Measurements from ENCODE around the gene SPTBN2.

The SPTBN2 gene

GRCh38 chr11:66637557-66638176 lies 91.3 kb downstream of the SPTBN2 start:
- no peak for DNase-seq

DNA sequence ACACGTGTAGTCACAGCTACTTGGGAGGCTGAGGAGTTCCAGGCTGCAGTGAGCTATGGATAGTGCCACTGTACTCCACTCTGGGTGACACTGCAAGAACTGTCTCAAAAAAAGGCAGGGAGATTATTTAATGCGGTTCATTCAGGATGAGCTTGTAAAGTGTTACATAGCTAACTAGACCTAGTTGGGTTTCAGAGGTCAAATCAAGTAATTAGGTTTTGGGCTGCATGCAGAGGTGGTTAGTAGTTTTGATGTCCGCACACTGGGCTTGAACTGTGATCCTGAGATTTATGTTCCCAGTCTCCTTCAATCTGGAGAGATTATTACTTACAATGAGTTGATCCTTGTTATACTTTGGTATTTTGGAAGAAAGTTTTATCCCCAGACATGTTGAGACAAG lies 92.6 kb downstream of the SPTBN2 start:
- no peak for DNase-seq
